ENCODE results near the gene HRH2.

DNA sequence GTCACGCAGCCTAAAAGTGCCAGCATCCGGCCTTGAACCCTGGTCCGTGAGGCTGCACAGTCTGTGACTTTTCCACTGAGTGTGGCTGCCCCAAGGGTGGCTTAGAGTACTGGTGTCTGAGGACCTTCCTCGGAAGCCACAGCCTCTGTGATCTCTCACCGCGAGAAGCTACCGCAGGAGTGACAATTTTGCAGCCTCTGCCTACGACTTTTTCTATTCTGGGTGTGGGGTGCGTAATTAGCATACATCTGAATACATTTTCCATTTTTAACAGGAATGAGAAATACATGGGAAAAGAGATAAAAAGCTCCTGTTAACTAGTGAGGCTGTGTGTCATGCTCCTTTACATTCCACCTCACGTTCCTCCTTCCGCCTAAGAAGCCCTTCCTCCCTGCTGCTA is 48.3 kb upstream of the HRH2 start:
- TF ChIP-seq, protein P1, sequence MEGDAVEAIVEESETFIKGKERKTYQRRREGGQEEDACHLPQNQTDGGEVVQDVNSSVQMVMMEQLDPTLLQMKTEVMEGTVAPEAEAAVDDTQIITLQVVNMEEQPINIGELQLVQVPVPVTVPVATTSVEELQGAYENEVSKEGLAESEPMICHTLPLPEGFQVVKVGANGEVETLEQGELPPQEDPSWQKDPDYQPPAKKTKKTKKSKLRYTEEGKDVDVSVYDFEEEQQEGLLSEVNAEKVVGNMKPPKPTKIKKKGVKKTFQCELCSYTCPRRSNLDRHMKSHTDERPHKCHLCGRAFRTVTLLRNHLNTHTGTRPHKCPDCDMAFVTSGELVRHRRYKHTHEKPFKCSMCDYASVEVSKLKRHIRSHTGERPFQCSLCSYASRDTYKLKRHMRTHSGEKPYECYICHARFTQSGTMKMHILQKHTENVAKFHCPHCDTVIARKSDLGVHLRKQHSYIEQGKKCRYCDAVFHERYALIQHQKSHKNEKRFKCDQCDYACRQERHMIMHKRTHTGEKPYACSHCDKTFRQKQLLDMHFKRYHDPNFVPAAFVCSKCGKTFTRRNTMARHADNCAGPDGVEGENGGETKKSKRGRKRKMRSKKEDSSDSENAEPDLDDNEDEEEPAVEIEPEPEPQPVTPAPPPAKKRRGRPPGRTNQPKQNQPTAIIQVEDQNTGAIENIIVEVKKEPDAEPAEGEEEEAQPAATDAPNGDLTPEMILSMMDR (IDR thresholded peaks at IDR 0.05; ENCODE audit: low read depth, low read length) = no peak
- no peak for TF ChIP-seq EZH2phosphoT487 (IDR thresholded peaks at IDR 0.05; ENCODE audit: low read depth)
